OCI-LY3 (cell line): ENCODE data around the gene EIF4A3.
"Not testable (repeated sequence)": the region's sequence is repeated elsewhere in the genome, so short reads cannot be mapped to it uniquely, and the experiment has no call there.

ENCODE experiments used
- H2AFZ ChIP-seq: fragments of 200-600, 300-600 bp; shearing (Covaris generic); 2 replicates; pipeline ENCODE4 v1.6.0; 2014; ENCODE audit warnings: antibody characterized with exemption, low read depth, low read length
- H3K27ac ChIP-seq: fragments of 200-600, 300-600 bp; sonication (generic); 2 replicates; pipeline ENCODE4 v1.5.1; 2014; ENCODE audit warnings: mild to moderate bottlenecking, low read length, moderate library complexity, mixed read lengths
- H3K27me3 ChIP-seq: fragments of 200-600, 300-600 bp; sonication (generic); 2 replicates; pipeline ENCODE4 v1.6.1; 2014; ENCODE audit warnings: low read depth, low read length, mixed read lengths
- H3K36me3 ChIP-seq: fragments of 200-600, 300-600 bp; sonication (generic); replicated peaks from 2 replicates; pipeline ENCODE3; 2014; ENCODE audit warnings: low read depth, low read length, mixed read lengths
- H3K4me1 ChIP-seq: fragments of 300-600, 200-600 bp; sonication (generic); 2 replicates; pipeline ENCODE4 v1.6.1; 2014; ENCODE audit warnings: low read length, mixed read lengths
- H3K4me2 ChIP-seq: fragments of 200-600, 300-600 bp; sonication (generic); 2 replicates; pipeline ENCODE4 v1.6.1; 2014; ENCODE audit warnings: low read length, mixed read lengths
- H3K4me3 ChIP-seq: fragments of 300-600, 200-600 bp; sonication (generic); 2 replicates; pipeline ENCODE4 v1.5.1; 2014; ENCODE audit warnings: antibody characterized with exemption, mild to moderate bottlenecking, low read length, moderate library complexity
- H3K79me2 ChIP-seq: fragments of 300-600, 200-600 bp; shearing (Covaris generic); 2 replicates; pipeline ENCODE4 v1.6.1; 2014; ENCODE audit warnings: mild to moderate bottlenecking, low read length, mixed read lengths
- H3K9ac ChIP-seq: fragments of 300-600, 200-600 bp; shearing (Covaris generic); 2 replicates; pipeline ENCODE4 v1.6.0; 2014; ENCODE audit warnings: mild to moderate bottlenecking, low read length, moderate library complexity
- H3K9me3 ChIP-seq: fragments of 200-600, 300-600 bp; shearing (Covaris generic); 2 replicates; pipeline ENCODE4 v1.6.1; 2014; ENCODE audit warnings: low read length, mixed read lengths; ENCODE audit not compliant: insufficient read depth
- H4K20me1 ChIP-seq: fragments of 200-600, 300-600 bp; sonication (generic); 2 replicates; pipeline ENCODE4 v1.6.1; 2016; ENCODE audit warnings: low read length, mixed read lengths; ENCODE audit not compliant: insufficient read depth
- CTCF ChIP-seq: fragments of 200-600, 300-600 bp; sonication (generic); IDR thresholded peaks from 2 replicates; pipeline ENCODE4 v1.5.1; 2014; ENCODE audit warnings: antibody characterized with exemption, low read length, low read depth
- EZH2phosphoT487 ChIP-seq: fragments of 200-600 bp; shearing (Covaris generic); IDR thresholded peaks from 2 replicates; pipeline ENCODE4 v1.6.1; 2018; ENCODE audit warnings: antibody characterized with exemption, mixed run types, low read depth

EIF4A3 gene

GRCh38 chr17:80091376-80091775 lies 55.6 kb downstream of the EIF4A3 start:
- no peak overlapping the region for H3K27ac ChIP-seq
- H3K4me2 ChIP-seq: no peak overlapping the region
- H2AFZ ChIP-seq: no peak overlapping the region
- no peaks in the 10 kb centered on the region for H3K36me3 ChIP-seq
- no peaks in the 10 kb centered on the region for H4K20me1 ChIP-seq
- H3K9ac ChIP-seq: no peak overlapping the region
- TF ChIP-seq EZH2phosphoT487: no peak
- no peak for TF ChIP-seq CTCF
- H3K79me2 ChIP-seq: no peaks in the 10 kb centered on the region
- H3K27me3 ChIP-seq: peaks cover 3% of the 10 kb centered on the region; the same call in 1 of the 2 replicates
- no peak overlapping the region for H3K4me3 ChIP-seq
- no peaks in the 10 kb centered on the region for H3K9me3 ChIP-seq
- no peaks in the 10 kb centered on the region for H3K4me1 ChIP-seq

GRCh38 chr17:80090164-80090563 lies 56.8 kb downstream of the EIF4A3 start:
- H2AFZ ChIP-seq, H3K4me3 ChIP-seq, H3K27me3 ChIP-seq, H3K4me2 ChIP-seq, H3K9ac ChIP-seq, H4K20me1 ChIP-seq, H3K79me2 ChIP-seq, H3K27ac ChIP-seq, H3K36me3 ChIP-seq, H3K9me3 ChIP-seq, H3K4me1 ChIP-seq: not testable (repeated sequence)

- Histone ChIP-seq H3K27ac (no peak overlapping the region), H4K20me1 (no peaks in the 10 kb centered on the region), H3K4me2 (no peak overlapping the region), H3K9me3 (no peaks in the 10 kb centered on the region), H3K36me3 (no peaks in the 10 kb centered on the region), H3K4me3 (no peak overlapping the region), H2AFZ (no peak overlapping the region), H3K4me1 (no peaks in the 10 kb centered on the region), H3K79me2 (no peaks in the 10 kb centered on the region), H3K9ac (no peak overlapping the region), H3K27me3 (peaks cover 3% of the 10 kb centered on the region; the same call in 1 of the 2 replicates)
- TF ChIP-seq CTCF (no peak), EZH2phosphoT487 (no peak)
Measured at GRCh38 chr17:80089762-80090161, 57.2 kb downstream of the EIF4A3 start.

- TF ChIP-seq EZH2phosphoT487 (no peak), CTCF (no peak)
- no peak overlapping the region for H3K27ac ChIP-seq
- peaks cover 3% of the 10 kb centered on the region; the same call in 1 of the 2 replicates for H3K27me3 ChIP-seq
- H3K79me2 ChIP-seq: no peaks in the 10 kb centered on the region
- no peaks in the 10 kb centered on the region for H4K20me1 ChIP-seq
- H2AFZ ChIP-seq: no peak overlapping the region
- peaks cover 3% of the 10 kb centered on the region; the same call in 1 of the 2 replicates for H3K4me1 ChIP-seq
- H3K4me3 ChIP-seq: no peak overlapping the region
- no peaks in the 10 kb centered on the region for H3K9me3 ChIP-seq
- H3K4me2 ChIP-seq: no peak overlapping the region
- no peak overlapping the region for H3K9ac ChIP-seq
- H3K36me3 ChIP-seq: no peaks in the 10 kb centered on the region
Measured at GRCh38 chr17:80087346-80088265, 59.3 kb downstream of the EIF4A3 start.
